Measurements from ENCODE around the gene SEC23B. TPM values are rescaled to one million over a fixed set of nuclear protein-coding genes. Genes with fewer than 3 reads are reported as not detected.

Gene SEC23B
- total RNA-seq, 2 experiments from 2014 or later: 42.6 to 51.6 TPM

GRCh38 chr20:18477218-18477617 lies 30.5 kb upstream of the SEC23B start:
- Histone ChIP-seq H4K20me1 (ENCODE audit: insufficient read depth, low read length) (no peaks in the 10 kb centered on the region), H3K36me3 (ENCODE audit: insufficient read depth, low read length) (peaks cover 84% of the 10 kb centered on the region), H3K4me2 (ENCODE audit: low read length) (no peak overlapping the region), H3K4me1 (ENCODE audit: insufficient read depth, low read length, poor library complexity, severe bottlenecking) (no peaks in the 10 kb centered on the region), H3K4me3 (ENCODE audit: low read depth, low read length, poor library complexity, severe bottlenecking) (no peak overlapping the region), H2AFZ (ENCODE audit: low read length) (no peak overlapping the region), H3K27ac (ENCODE audit: low read depth, low read length, poor library complexity, severe bottlenecking) (no peak overlapping the region), H3K79me2 (ENCODE audit: insufficient read depth, low read depth, low read length) (no peaks in the 10 kb centered on the region), H3K9me3 (ENCODE audit: low read length) (no peaks in the 10 kb centered on the region), H3K9me2 (ENCODE audit: insufficient read depth, low read length) (no peaks in the 10 kb centered on the region)
- no TSS peak for BruUV-seq (replicated peaks)
- DNase-seq (ENCODE audit: low spot score): no peak
- no peak for TF ChIP-seq EZH2phosphoT487 (IDR thresholded peaks at IDR 0.05; ENCODE audit: borderline replicate concordance, low read depth, low read length)
- TF ChIP-seq CTCF (conservative IDR thresholded peaks at IDR 0.05; ENCODE audit: low read length): no peak
- CTCF ChIA-PET (ENCODE audit: unreplicated experiment): no interaction called here
- intact Hi-C loops (cut with micrococcal nuclease; ENCODE audit: unreplicated experiment): no loop called here
- POLR2A ChIA-PET: interaction anchor here (0.7 to 1.0 kb wide), 2 partner anchors 21 to 30 kb away, joined by 3 to 5 read pairs; partner anchors contain the start of gene SEC23B

GRCh38 chr20:18477821-18478220 lies 29.9 kb upstream of the SEC23B start:
- Histone ChIP-seq H3K4me1 (ENCODE audit: insufficient read depth, low read length, poor library complexity, severe bottlenecking) (no peaks in the 10 kb centered on the region), H3K36me3 (ENCODE audit: insufficient read depth, low read length) (peaks cover 86% of the 10 kb centered on the region)
- POLR2A ChIA-PET: interaction anchor here (0.7 to 1.0 kb wide), 2 partner anchors 21 to 29 kb away, joined by 3 to 5 read pairs; partner anchors contain the start of gene SEC23B

More at GRCh38 chr20:18477821-18478220, 29.9 kb upstream of the SEC23B start:
- H3K4me2 ChIP-seq (ENCODE audit: low read length): no peak overlapping the region
- no peaks in the 10 kb centered on the region for H3K9me3 ChIP-seq (ENCODE audit: low read length)
- no peak for DNase-seq (ENCODE audit: low spot score)
- no TSS peak for BruUV-seq (replicated peaks)
- intact Hi-C loops (cut with micrococcal nuclease; ENCODE audit: unreplicated experiment): no loop called here
- H3K27ac ChIP-seq (ENCODE audit: low read depth, low read length, poor library complexity, severe bottlenecking): no peak overlapping the region
- CTCF ChIA-PET (ENCODE audit: unreplicated experiment): no interaction called here
- TF ChIP-seq EZH2phosphoT487 (IDR thresholded peaks at IDR 0.05; ENCODE audit: borderline replicate concordance, low read depth, low read length) (no peak), CTCF (conservative IDR thresholded peaks at IDR 0.05; ENCODE audit: low read length) (no peak)
- no peak overlapping the region for H3K4me3 ChIP-seq (ENCODE audit: low read depth, low read length, poor library complexity, severe bottlenecking)
- no peaks in the 10 kb centered on the region for H3K79me2 ChIP-seq (ENCODE audit: insufficient read depth, low read depth, low read length)
- H4K20me1 ChIP-seq (ENCODE audit: insufficient read depth, low read length): no peaks in the 10 kb centered on the region
- H3K9me2 ChIP-seq (ENCODE audit: insufficient read depth, low read length): no peaks in the 10 kb centered on the region
- no peak overlapping the region for H2AFZ ChIP-seq (ENCODE audit: low read length)
